GM19043 (cell line): Measurements from ENCODE around the gene CFAP52.
A peak's percentile ranks its signal among the peaks of the same experiment; 100 is the strongest.
"Not testable (repeated sequence)": the region's sequence is repeated elsewhere in the genome, so short reads cannot be mapped to it uniquely, and the experiment has no call there.

Experiments
- ATAC-seq: cut with Tn5 transposase; IDR thresholded peaks from one replicate; pipeline ENCODE4 v1.9.1; 2021; ENCODE audit warnings: low read depth; ENCODE audit not compliant: unreplicated experiment

The CFAP52 gene

GRCh38 chr17:9568957-9569588 is 7.4 kb upstream of the CFAP52 start:
- ATAC-seq: no peak

DNA sequence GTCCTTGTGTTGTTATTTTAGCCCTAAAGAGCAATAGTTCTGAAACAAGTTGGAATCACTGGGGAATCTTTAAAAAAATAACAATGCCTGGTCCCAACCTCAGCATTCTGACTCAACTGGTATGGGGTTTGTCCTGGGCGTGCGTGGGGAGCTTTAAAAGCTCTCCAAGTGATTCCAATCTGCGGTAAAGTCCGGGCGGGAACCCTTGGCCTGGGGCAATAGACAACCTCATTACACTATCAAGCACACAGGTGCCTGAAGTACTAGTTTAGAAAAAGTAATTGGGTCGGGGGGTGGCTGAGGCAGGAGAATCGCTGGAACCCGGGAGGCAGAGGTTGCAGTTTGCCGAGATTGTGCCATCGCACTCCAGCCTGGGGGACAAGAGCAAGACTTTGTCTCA is 5.2 kb upstream of the CFAP52 start:
- ATAC-seq: no peak

DNA sequence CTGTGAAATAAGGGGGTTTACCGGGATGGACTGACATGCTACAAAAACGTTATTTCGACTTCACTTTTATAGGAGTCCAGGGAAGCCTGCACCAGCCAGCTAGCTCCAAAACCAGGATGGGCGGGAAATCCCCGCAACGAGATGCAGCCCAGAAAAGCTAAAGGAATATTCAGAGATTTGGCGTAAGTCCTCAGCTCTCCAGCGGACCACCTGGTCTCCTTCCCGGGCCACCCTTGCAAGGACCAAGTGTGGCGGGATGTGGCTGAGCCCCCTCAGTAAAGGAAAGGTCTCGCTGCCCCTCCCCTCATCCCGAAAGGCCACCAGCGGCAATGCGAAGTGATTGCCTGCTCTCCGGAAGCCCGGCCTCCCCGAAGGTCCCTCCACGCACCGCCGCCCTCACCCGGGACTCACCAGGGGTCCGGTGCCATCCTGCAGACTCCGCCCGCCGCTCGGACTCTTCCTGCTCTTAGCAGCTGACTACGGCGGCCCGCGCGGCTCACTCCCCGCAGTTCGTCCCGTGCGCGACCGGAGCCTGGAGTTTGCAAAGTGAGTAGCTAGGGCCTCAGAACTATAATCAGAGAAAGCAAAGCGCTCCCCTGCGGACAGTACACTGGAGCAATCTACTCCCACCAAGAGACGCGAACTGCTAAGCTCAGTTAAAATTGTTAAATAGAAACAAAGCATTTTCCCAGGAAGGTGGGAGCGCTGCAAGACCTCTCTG is 901 bp upstream of the CFAP52 start, which contains the start of gene STX8:
TSS of gene STX8 (minus strand) at position 440 of the 721 bp plus-strand sequence. CDS start at position 428, 12 bp downstream.
- ATAC-seq: peak; percentile 78

GRCh38 chr17:9577373-9577709 is 899 bp downstream of the CFAP52 start:
- ATAC-seq: no peak

DNA sequence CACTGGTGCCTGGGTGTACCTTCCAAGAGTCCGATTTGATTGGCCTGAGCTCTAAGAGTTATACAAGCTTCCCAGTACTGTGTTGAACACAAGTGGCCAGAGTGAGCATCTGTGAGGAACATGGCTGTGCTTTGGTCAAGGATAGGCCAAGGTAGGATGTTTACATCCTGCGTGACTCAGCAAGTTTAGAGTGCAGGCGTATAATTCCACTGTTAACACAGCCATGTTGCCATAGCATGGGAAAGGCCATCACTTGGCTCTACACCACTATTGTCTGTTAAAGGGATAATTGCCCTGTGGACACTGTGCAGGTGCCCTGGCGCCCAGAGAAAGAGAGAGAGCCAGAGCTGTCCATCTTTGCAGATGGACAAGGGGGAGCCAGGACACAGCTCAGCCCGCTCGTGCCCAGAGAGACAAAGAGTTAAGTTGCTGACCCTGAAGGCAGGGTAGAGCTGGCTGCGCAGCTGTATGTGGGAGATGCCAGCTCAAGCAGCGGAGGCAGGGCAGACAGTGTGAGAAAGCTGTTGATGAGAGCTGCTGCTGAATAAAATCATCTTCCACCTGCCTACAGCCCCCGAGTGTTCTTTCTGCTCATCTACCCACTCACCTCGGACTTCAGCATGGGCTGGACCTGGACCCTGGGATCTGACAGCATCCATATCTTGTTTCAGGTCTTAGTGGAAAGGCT is 11.7 kb downstream of the CFAP52 start:
- ATAC-seq: no peak

DNA sequence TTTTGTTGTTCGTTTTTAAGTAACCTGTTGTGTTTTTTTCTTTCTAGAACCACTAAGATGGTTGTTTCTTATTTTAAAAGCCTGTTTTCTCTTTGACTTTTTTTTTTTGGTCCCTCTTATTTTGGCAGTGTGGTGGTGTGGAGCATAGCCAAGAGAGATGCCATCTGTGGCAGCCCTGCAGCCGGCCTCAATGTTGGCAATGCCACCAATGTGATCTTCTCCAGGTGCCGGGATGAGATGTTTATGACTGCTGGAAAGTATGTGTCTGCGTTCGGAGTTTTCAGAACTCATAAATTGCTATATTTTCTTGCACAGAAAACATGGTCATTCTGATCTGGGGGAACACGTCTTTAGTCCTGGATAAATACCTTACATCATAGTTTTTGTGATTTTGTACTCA is 17.6 kb downstream of the CFAP52 start:
- no peak for ATAC-seq

DNA sequence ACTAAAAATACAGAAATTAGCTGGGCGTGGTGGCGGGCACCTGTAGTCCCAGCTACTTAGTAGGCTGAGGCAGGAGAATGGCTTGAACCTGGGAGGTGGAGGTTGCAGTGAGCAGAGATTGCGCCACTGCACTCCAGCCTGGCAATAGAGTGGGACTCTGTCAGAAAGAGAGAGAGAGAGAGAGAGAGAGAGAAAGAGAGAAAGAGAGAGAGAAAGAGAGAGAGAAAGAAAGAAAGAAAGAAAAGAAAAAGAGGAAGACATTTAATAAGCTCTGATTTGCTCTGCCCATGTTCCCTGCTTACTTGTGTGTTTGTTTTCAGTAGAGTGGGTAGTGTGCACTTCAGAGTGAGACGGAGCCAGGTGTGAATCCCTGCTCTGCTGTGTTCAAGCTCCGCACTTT is 21.2 kb downstream of the CFAP52 start:
- ATAC-seq: not testable (repeated sequence)

- no peak for ATAC-seq
Measured at GRCh38 chr17:9598661-9599060, 22.2 kb downstream of the CFAP52 start.

GRCh38 chr17:9604583-9604982 is 28.1 kb downstream of the CFAP52 start:
- ATAC-seq: not testable (repeated sequence)

- ATAC-seq: no peak
Measured at GRCh38 chr17:9606453-9606852, 30.0 kb downstream of the CFAP52 start.

DNA sequence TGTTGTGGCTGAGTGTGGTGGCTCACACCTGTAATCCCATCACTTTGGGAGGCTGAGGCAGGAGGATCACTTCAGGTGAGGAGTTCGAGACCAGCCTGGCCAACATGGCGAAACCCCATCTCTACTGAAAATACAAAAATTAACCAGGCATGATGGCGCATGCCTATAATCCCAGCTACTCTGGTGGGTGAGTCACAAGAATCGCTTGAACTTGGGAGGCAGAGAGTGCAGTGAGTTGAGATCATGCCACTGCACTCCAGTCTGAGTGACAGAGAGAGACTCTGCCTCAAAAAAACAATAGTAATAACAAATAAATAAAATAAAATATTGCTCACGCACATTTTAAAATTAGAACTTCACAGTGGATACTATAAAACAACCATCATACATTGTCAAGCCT is 30.6 kb downstream of the CFAP52 start:
- ATAC-seq: not testable (repeated sequence)

DNA sequence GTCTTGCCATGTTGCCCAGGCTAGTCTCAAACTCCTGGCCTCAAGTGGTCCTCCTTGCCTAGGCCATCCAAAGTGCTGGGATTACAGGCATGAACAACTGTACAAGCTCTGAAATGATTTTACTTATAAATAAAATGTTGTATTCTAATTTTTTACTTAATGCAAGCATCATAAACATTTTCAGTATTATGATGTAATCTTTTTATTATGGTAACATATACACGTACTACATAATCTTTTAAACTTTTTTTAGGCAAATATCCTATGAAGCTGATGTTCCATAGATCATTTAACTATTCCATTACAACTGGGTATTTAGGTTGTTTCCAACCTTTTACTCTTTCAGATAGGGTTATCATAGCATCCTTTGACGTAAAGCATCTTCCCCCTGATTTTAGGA is 35.1 kb downstream of the CFAP52 start:
- ATAC-seq: no peak

DNA sequence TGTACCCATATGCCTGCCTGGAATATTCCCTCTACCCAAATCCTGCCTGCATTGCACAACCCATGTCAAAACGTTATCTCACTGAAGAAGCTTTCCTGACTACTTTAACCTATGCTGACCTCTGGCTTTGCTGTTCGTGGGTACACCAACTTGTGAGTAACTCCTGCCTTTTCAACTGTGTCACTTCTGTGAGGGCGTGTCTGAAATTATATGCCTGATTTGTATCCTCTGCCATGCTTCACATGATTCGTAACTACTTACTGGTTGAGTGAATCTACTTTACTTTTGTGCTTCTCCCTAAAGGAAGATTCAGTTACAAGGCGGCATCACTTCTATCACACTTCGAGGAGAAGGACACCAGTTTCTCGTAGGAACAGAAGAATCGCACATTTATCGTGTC is 35.6 kb downstream of the CFAP52 start:
- no peak for ATAC-seq

- ATAC-seq: no peak
Measured at GRCh38 chr17:9615486-9615885, 39.0 kb downstream of the CFAP52 start.

DNA sequence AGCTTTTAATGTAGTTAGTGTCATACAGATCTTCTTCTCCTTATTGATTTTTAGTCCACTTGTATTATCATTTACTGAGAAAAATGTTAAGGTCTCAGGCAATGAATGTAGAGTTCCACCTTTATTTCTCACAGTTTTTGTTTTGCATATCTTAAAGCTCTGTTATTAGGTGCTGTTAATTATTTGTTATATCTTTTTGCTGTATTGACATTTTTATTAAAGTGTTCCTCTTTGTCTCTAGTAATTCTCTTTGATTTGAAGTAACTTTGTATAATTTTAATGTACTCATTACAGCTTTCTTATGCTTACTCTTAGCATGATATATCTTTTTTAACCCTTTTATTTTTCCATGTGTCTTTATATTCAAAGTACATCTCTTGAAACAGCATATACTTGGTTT is 46.5 kb downstream of the CFAP52 start:
- no peak for ATAC-seq

DNA sequence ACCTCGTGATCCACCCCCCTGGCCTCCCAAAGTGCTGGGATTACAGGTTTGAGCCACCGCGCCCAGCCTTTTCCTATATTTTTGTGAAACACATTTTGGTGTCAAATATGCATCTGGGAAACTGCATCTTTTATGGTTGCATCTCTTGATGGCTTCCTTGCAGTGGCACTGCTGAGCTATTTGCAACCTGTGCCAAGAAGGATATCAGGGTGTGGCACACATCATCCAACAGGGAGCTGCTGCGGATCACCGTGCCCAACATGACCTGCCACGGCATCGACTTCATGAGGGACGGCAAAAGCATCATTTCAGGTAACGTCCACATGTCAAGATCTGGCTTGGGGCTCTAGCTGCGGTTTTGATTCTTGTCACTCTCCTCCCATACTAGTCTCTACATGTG is 52.1 kb downstream of the CFAP52 start:
- ATAC-seq: no peak

- no peak for ATAC-seq
Measured at GRCh38 chr17:9632741-9633140, 56.3 kb downstream of the CFAP52 start.

DNA sequence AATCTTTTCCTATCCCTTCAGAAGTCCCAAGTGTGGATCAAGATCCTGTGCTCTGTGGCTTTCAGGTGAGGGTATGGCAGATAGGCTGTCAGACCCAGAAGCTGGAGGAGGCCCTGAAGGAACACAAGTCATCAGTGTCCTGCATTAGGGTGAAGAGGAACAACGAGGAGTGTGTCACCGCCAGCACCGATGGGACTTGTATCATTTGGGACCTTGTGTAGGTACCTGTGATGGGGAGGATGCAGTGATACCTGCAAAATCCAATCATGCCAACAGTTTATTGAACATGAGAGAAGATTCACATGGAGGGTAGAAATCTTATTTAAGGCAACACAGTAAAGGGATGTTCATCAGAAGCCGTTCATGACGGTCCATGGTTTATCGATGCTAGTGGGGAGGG is 58.9 kb downstream of the CFAP52 start:
- ATAC-seq: no peak

- no peak for ATAC-seq
Measured at GRCh38 chr17:9636501-9636900, 60.1 kb downstream of the CFAP52 start.

DNA sequence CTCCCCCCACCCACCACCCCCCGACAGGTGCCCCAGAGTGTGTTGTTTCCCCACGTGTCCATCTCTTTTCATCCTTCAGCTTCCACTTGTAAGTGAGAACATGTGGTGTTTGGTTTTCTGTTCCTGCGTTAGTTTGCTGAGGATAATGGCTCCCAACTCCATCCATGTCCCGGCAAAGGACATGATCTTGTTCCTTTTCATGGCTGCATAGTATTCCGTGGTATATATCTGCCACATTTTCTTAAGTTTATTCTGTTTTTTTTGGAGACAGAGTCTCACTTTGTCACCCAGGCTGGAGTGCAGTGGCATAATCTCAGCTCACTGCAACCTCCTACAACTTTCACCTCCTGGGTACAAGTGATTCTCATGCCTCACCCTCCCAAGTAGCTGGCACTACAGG is 63.9 kb downstream of the CFAP52 start:
- ATAC-seq: not testable (repeated sequence)

- no peak for ATAC-seq
Measured at GRCh38 chr17:9643611-9644010, 67.2 kb downstream of the CFAP52 start.
